22Rv1 (cell line): ENCODE measurements around the gene VRK2.
A peak's percentile ranks its signal among the peaks of the same experiment; 100 is the strongest.

ENCODE experiments used
- H3K27ac ChIP-seq: fragments of 450-650 bp; 2 replicates; pipeline ENCODE4 v1.5.1; 2017
- ZFX ChIP-seq: fragments of 450-650 bp; IDR thresholded peaks from 2 replicates; pipeline ENCODE4 v1.6.1; 2017; ENCODE audit warnings: antibody characterized with exemption, borderline replicate concordance
- TF ChIP-seq, protein P1 (sequence below): fragments of 450-650 bp; IDR thresholded peaks from 2 replicates; pipeline ENCODE4 v1.5.1; 2017; ENCODE audit warnings: mild to moderate bottlenecking

Gene VRK2

DNA sequence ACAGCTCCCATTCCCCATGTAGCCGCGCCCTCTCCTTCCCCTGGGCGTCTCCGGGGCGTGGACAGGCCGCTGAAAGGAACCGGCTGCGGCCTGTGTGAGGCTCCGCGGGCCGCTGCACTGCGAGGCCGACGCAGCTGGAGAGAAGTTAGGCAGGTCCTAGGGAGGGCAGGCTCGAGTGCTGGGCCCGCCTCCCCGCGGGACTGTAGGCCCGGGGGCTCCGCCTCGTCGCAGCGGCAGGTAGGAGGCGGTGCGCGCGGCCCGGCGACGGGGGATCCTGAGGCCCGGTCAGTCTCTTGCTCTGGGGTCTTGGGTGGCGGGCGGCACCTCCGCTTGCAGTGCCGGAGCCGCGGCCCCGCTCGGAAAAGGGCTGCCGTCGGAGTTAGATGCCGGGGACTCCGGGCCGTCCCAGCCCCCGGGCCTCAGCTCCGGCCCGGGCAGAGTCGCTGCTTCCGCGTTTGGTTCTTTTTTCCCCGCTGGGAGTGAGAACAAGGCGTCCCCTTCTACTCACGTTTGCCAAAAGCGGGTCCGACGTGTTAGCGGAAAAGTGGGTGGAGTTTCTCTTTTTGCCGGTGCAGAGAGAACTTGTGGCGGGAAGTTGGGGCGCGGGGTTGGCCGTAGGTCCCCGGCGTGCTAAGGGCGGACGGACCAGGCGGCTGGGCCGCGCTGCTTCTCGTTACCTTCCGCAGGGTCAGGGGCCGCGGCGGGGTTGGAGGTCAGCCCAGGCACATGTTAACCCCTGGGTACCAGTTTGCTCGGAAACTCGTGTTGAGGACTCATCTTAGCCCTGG is at the start of gene VRK2:
TSS of gene VRK2 (plus strand) at position 222 of the 788 bp plus-strand sequence. CDS start 2,026 bp downstream, outside the sequence.
- TF ChIP-seq ZFX = no peak
- TF ChIP-seq, protein P1, sequence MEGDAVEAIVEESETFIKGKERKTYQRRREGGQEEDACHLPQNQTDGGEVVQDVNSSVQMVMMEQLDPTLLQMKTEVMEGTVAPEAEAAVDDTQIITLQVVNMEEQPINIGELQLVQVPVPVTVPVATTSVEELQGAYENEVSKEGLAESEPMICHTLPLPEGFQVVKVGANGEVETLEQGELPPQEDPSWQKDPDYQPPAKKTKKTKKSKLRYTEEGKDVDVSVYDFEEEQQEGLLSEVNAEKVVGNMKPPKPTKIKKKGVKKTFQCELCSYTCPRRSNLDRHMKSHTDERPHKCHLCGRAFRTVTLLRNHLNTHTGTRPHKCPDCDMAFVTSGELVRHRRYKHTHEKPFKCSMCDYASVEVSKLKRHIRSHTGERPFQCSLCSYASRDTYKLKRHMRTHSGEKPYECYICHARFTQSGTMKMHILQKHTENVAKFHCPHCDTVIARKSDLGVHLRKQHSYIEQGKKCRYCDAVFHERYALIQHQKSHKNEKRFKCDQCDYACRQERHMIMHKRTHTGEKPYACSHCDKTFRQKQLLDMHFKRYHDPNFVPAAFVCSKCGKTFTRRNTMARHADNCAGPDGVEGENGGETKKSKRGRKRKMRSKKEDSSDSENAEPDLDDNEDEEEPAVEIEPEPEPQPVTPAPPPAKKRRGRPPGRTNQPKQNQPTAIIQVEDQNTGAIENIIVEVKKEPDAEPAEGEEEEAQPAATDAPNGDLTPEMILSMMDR = peak; percentile 23
- H3K27ac ChIP-seq = peak within 1 kb of the TSS; percentile 88

DNA sequence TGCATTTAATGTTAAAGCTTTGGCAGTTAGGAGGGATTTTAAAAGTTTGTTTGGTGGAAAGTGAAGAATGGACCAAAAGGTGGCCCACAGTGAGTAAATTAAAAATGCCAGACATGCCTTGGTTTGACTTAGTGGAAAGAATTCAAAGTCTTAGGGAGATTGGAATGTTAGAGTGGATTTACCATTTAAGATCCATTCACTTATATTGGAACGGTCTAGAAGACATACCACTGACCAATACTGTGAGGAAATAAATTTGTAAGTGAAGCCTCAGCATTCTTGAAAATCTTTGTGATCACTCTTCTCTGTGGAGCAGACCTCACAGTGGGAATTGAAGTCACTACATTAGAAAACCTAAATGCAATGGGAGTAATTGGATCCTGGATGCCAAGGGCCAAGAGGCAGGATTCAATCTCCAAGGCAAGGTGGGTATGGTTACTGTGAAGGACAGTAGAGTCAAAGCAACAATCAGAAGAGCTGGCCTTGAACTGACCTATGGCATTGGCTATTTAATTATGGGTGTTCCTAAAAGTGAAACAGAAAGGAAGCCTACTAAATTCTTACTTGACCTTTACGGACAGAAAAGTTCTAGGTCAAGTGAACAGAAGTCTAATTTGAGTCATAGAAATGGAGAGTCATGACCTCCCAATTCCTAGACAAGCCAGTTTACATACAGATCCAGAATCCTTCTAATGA is 40.2 kb upstream of the VRK2 start:
- H3K27ac ChIP-seq = no peak overlapping the region
- no peak for TF ChIP-seq ZFX
- TF ChIP-seq, protein P1 = no peak

DNA sequence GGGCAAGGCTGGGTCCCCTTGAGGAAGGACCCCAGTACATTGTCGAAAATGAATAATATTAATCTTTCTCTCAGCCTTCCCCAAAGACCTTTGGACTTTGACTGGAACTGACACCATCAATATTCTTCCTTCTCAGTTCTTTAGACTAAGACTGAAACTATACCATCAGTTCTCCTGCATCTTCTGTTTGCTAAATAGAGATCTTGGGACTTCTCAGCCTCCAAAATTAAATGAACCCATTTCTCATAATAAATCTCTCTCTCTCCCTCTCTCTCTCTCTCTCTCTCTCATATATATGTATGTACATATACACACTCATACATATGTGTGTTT is 39.7 kb upstream of the VRK2 start:
- H3K27ac ChIP-seq = no peak overlapping the region
- no peak for TF ChIP-seq ZFX
- TF ChIP-seq, protein P1 = no peak

DNA sequence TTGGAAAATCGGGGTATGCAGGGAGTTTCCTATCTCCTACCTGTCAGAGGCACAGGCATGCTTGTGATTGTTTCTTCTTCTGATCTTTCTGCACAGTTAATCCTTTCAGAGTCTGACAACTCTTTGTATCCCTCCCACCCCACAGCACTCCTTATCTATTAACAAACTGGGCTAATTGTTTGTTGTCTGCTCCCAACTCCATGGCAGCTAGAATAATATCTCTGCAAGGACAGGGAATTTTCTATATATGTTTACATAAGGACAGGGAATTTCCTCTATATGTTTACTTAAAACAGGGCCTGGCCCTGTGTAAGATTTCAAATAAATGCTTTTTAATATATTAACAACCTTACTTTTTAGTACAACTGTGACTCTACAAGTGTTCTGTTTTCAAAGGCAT is 36.0 kb upstream of the VRK2 start:
- no peak overlapping the region for H3K27ac ChIP-seq
- TF ChIP-seq ZFX = no peak
- TF ChIP-seq, protein P1 = no peak

DNA sequence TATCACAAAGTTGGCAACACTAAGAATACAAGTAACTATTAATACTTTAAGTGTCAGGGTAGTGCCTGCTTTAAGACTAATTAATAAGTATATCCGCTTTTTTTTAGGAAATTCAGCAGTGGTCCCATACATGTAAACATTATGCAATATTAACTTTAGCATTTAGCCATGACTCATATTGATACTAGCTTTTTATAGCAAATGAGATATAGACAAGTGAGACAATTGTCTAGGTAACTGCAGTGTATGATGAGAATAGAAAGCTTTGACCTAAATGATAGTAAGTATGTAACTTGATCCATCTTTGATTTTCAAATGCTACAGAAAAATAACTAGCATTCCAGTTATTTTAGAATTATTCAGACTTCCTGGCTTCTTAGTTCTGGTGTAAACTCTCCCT is 27.4 kb upstream of the VRK2 start:
- TF ChIP-seq ZFX = no peak
- TF ChIP-seq, protein P1 = no peak
- no peak overlapping the region for H3K27ac ChIP-seq

DNA sequence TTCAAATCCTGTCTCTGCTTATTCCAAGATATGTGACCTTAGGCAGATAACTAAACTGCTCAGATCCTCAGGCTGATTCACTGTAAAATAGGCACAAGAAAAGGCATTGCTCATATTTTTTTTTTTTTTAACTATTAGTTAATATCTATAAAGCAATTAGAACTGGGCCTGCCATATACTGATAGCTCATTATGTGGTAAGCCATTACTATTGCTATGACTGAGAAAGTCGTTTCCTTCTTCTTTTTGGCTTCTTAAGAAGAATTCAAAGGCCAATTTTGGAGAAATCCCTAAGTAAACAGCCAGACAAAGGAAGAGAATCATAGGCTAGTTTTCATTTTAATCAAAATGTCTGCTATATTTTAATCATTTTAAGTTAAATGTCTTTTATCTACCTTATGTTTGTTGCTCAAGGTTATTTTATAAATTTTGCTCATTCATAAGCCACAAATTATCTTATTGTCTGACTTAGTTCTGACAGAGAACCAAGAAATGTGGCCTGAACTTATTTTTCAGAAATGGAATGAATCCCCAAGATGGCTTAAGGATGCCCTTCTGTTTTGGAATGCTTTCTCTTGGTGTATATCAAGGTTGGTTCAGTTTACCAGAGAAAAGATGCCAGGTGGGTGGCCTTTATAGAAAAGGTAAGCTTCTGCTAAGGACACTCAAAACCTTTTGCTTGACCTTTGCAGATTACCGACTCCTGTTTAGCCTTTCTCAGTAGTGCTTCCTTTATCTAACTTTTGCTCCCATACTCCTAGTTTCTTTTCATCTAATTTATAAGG is 21.3 kb upstream of the VRK2 start:
- TF ChIP-seq, protein P1 = no peak
- TF ChIP-seq ZFX = no peak
- no peak overlapping the region for H3K27ac ChIP-seq
